Measurements from ENCODE around the gene N4BP3. TPM values are rescaled to one million over a fixed set of nuclear protein-coding genes. Genes with fewer than 3 reads are reported as not detected.

Gene N4BP3
- total RNA-seq, 1 donor from 2014 or later, result 0.32 TPM

GRCh38 chr5:178145965-178146820 is 32.9 kb downstream of the N4BP3 start:
- TF ChIP-seq, protein P1, sequence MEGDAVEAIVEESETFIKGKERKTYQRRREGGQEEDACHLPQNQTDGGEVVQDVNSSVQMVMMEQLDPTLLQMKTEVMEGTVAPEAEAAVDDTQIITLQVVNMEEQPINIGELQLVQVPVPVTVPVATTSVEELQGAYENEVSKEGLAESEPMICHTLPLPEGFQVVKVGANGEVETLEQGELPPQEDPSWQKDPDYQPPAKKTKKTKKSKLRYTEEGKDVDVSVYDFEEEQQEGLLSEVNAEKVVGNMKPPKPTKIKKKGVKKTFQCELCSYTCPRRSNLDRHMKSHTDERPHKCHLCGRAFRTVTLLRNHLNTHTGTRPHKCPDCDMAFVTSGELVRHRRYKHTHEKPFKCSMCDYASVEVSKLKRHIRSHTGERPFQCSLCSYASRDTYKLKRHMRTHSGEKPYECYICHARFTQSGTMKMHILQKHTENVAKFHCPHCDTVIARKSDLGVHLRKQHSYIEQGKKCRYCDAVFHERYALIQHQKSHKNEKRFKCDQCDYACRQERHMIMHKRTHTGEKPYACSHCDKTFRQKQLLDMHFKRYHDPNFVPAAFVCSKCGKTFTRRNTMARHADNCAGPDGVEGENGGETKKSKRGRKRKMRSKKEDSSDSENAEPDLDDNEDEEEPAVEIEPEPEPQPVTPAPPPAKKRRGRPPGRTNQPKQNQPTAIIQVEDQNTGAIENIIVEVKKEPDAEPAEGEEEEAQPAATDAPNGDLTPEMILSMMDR (IDR thresholded peaks at IDR 0.05), result peak; percentile 85
- Mint-ChIP-seq H3K4me3 (ENCODE audit: unreplicated experiment) (no peak overlapping the region), H3K27me3 (ENCODE audit: low read depth) (no peaks in the 10 kb centered on the region), H3K36me3 (ENCODE audit: low read depth) (peaks cover 26% of the 10 kb centered on the region), H3K9me3 (ENCODE audit: low read depth) (no peaks in the 10 kb centered on the region), H3K27ac (ENCODE audit: unreplicated experiment) (peak overlapping the region; percentile 8), H3K4me1 (ENCODE audit: low read depth) (no peaks in the 10 kb centered on the region)
- no peak for DNase-seq (ENCODE audit: low spot score)

GRCh38 chr5:178147406-178147805 is 34.1 kb downstream of the N4BP3 start:
- TF ChIP-seq, protein P1 (IDR thresholded peaks at IDR 0.05), result no peak
- Mint-ChIP-seq H3K36me3 (ENCODE audit: low read depth) (peaks cover 26% of the 10 kb centered on the region), H3K27ac (ENCODE audit: unreplicated experiment) (peak overlapping the region; percentile 19), H3K9me3 (ENCODE audit: low read depth) (no peaks in the 10 kb centered on the region), H3K4me3 (ENCODE audit: unreplicated experiment) (no peak overlapping the region), H3K4me1 (ENCODE audit: low read depth) (peaks cover 10% of the 10 kb centered on the region), H3K27me3 (ENCODE audit: low read depth) (no peaks in the 10 kb centered on the region)
- DNase-seq (ENCODE audit: low spot score), result no peak

DNA sequence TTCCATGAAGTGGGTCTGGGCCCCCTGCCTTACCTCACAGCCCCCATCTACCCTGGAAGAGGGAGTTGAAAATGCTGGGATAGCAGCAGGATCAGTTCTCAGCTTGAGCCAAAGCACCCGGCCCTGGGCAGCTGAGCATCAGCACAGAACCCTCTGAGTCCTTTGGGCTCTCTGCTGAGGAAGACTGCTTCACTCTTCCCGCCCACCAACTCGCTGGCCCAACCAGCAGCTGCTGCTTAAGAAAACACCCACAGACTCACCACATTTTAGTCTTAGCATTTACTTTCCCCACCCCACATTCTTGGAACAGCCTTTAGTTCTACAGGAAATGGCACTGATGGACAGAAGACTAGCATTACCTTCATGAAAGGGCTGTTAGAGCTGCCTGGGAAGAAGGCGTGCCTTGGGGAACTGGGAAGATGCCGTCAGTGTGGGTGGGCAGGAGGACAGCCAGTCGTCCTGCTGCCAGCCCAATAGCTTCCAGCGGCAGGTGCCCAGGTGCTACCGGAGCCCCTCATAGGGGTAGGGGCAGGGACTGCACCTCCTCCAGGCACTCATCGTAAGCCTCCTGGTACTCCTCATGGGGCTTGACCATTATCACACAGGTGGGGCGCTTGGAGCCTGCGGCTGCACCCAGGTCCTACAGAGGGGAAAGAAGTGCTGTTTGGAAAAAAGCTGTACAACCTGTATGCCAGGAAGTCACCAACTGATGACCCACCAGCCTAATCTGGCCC is 36.0 kb downstream of the N4BP3 start:
- Mint-ChIP-seq H3K27me3 (ENCODE audit: low read depth) (no peaks in the 10 kb centered on the region), H3K9me3 (ENCODE audit: low read depth) (no peaks in the 10 kb centered on the region), H3K36me3 (ENCODE audit: low read depth) (peaks cover 20% of the 10 kb centered on the region), H3K4me3 (ENCODE audit: unreplicated experiment) (no peak overlapping the region), H3K27ac (ENCODE audit: unreplicated experiment) (no peak overlapping the region), H3K4me1 (ENCODE audit: low read depth) (peaks cover 23% of the 10 kb centered on the region)
- TF ChIP-seq, protein P1 (IDR thresholded peaks at IDR 0.05), result no peak
- DNase-seq (ENCODE audit: low spot score), result no peak

DNA sequence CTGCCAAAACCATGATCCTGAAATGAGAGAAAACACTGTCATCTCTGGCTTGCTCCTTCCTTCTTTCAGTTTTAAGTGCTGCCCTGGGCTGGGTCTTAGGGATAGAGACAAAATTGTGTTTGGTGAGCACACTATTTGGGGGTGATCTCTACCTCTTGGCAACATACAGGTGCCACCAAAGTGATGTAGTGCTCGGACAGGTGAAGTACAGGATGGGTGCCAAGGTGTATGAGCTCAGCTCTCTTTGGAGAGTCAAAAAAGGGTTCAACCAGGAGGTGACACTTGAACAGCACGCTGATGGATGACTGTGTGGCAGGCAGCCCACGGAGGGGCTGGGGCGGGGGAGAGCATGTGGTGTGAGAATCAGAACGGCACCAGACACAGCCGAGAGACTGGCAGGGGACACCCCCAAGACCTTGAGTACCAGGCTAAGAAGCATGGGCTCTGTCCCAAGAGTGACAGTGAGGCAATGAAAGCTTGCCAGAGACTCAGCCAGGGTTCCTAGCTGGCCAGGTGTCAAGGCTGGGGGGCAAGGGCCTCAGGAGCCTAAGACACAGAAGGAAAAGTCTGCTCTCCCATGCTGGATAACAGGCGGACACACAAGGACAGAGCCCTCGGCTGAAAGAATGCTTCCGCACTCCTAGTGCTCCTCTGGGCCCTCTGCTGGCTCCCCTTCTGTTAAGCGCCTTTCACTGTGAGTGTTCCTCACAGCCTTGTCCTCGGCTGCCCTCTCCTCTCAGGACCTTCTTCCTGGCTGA is 37.8 kb downstream of the N4BP3 start:
- Mint-ChIP-seq H3K27me3 (ENCODE audit: low read depth) (no peaks in the 10 kb centered on the region), H3K36me3 (ENCODE audit: low read depth) (peaks cover 18% of the 10 kb centered on the region)

More for the DNA sequence above, 37.8 kb downstream of the N4BP3 start:
- no peak for DNase-seq (ENCODE audit: low spot score)
- peak overlapping the region; percentile 12 for H3K27ac Mint-ChIP-seq (ENCODE audit: unreplicated experiment)
- peaks cover 29% of the 10 kb centered on the region for H3K4me1 Mint-ChIP-seq (ENCODE audit: low read depth)
- TF ChIP-seq, protein P1 (IDR thresholded peaks at IDR 0.05), result peak; percentile 33
- no peaks in the 10 kb centered on the region for H3K9me3 Mint-ChIP-seq (ENCODE audit: low read depth)
- H3K4me3 Mint-ChIP-seq (ENCODE audit: unreplicated experiment), result peak overlapping the region; percentile 30
